Measurements from ENCODE around the gene NBPF4. TPM values are rescaled to one million over a fixed set of nuclear protein-coding genes. Genes with fewer than 3 reads are reported as not detected.
"Not testable (repeated sequence)": the region's sequence is repeated elsewhere in the genome, so short reads cannot be mapped to it uniquely, and the experiment has no call there.

NBPF4 gene
- not detected for total RNA-seq
- long read RNA-seq, result 0 reads

GRCh38 chr1:108243976-108244375, at the start of gene NBPF4:
TSS of gene NBPF4 (minus strand) at chr1:108244076. CDS start at chr1:108243761, 315 bp downstream.
- intact Hi-C loops (cut with DNase I); DNase-seq (ENCODE audit: low spot score): not testable (repeated sequence)

- DNase-seq (ENCODE audit: low spot score); intact Hi-C loops (cut with DNase I): not testable (repeated sequence)
These were observed 38.8 kb upstream of the NBPF4 start for GRCh38 chr1:108282528-108283257.

GRCh38 chr1:108272485-108273327, 28.8 kb upstream of the NBPF4 start:
- intact Hi-C loops (cut with DNase I); DNase-seq (ENCODE audit: low spot score): not testable (repeated sequence)

- DNase-seq (ENCODE audit: low spot score); intact Hi-C loops (cut with DNase I): not testable (repeated sequence)
These were observed 23.2 kb upstream of the NBPF4 start for GRCh38 chr1:108267097-108267496.

GRCh38 chr1:108261967-108262366, 18.1 kb upstream of the NBPF4 start:
- DNase-seq (ENCODE audit: low spot score); intact Hi-C loops (cut with DNase I): not testable (repeated sequence)

GRCh38 chr1:108261519-108261918, 17.6 kb upstream of the NBPF4 start:
- DNase-seq (ENCODE audit: low spot score); intact Hi-C loops (cut with DNase I): not testable (repeated sequence)

GRCh38 chr1:108260578-108261259, 16.8 kb upstream of the NBPF4 start:
- intact Hi-C loops (cut with DNase I); DNase-seq (ENCODE audit: low spot score): not testable (repeated sequence)

GRCh38 chr1:108255426-108255825, 11.6 kb upstream of the NBPF4 start:
- DNase-seq (ENCODE audit: low spot score); intact Hi-C loops (cut with DNase I): not testable (repeated sequence)

- DNase-seq (ENCODE audit: low spot score); intact Hi-C loops (cut with DNase I): not testable (repeated sequence)
These were observed 4.5 kb downstream of the NBPF4 start for GRCh38 chr1:108239426-108239825.

- intact Hi-C loops (cut with DNase I); DNase-seq (ENCODE audit: low spot score): not testable (repeated sequence)
These were observed 8.6 kb downstream of the NBPF4 start for GRCh38 chr1:108235308-108235707.

GRCh38 chr1:108232183-108232582, 11.7 kb downstream of the NBPF4 start:
- DNase-seq (ENCODE audit: low spot score); intact Hi-C loops (cut with DNase I): not testable (repeated sequence)

- intact Hi-C loops (cut with DNase I); DNase-seq (ENCODE audit: low spot score): not testable (repeated sequence)
These were observed 13.9 kb downstream of the NBPF4 start for GRCh38 chr1:108229976-108230375.

GRCh38 chr1:108227772-108228171, 16.1 kb downstream of the NBPF4 start:
- intact Hi-C loops (cut with DNase I); DNase-seq (ENCODE audit: low spot score): not testable (repeated sequence)

GRCh38 chr1:108226855-108227254, 17.0 kb downstream of the NBPF4 start:
- intact Hi-C loops (cut with DNase I); DNase-seq (ENCODE audit: low spot score): not testable (repeated sequence)

GRCh38 chr1:108223226-108223625, 20.6 kb downstream of the NBPF4 start:
- DNase-seq (ENCODE audit: low spot score); intact Hi-C loops (cut with DNase I): not testable (repeated sequence)

GRCh38 chr1:108217515-108218174, 26.2 kb downstream of the NBPF4 start:
- intact Hi-C loops (cut with DNase I); DNase-seq (ENCODE audit: low spot score): not testable (repeated sequence)

- DNase-seq (ENCODE audit: low spot score); intact Hi-C loops (cut with DNase I): not testable (repeated sequence)
These were observed 26.9 kb downstream of the NBPF4 start for GRCh38 chr1:108217007-108217406.

- intact Hi-C loops (cut with DNase I); DNase-seq (ENCODE audit: low spot score): not testable (repeated sequence)
These were observed 27.6 kb downstream of the NBPF4 start for GRCh38 chr1:108216028-108216890.
